Panc1 (cell line): ENCODE measurements around the gene TGM3.

Experiments used
- POLR2AphosphoS5 ChIP-seq: IDR thresholded peaks from 2 replicates; pipeline ENCODE4 v1.6.1; 2012; ENCODE audit warnings: mild to moderate bottlenecking, low read depth, low read length, moderate library complexity
- REST ChIP-seq, 2 experiments: IDR thresholded peaks; 2 replicates each; pipeline ENCODE4 v1.6.1; 2011 to 2012; ENCODE audit warnings: low read depth in 2 of 2, control low read depth in 1 of 2, low read length in 1 of 2, mild to moderate bottlenecking in 1 of 2, moderate library complexity in 1 of 2; ENCODE audit not compliant: insufficient read depth in 1 of 2
- TCF7L2 ChIP-seq: IDR thresholded peaks from 2 replicates; pipeline ENCODE4 v1.6.1; 2011; ENCODE audit warnings: mild to moderate bottlenecking, low read depth, low read length, inconsistent platforms
- TF ChIP-seq, protein P1 (sequence below): fragments of 450-650 bp; IDR thresholded peaks from 2 replicates; pipeline ENCODE4 v1.5.1; 2017; ENCODE audit warnings: mild to moderate bottlenecking

- TF ChIP-seq, protein P1, sequence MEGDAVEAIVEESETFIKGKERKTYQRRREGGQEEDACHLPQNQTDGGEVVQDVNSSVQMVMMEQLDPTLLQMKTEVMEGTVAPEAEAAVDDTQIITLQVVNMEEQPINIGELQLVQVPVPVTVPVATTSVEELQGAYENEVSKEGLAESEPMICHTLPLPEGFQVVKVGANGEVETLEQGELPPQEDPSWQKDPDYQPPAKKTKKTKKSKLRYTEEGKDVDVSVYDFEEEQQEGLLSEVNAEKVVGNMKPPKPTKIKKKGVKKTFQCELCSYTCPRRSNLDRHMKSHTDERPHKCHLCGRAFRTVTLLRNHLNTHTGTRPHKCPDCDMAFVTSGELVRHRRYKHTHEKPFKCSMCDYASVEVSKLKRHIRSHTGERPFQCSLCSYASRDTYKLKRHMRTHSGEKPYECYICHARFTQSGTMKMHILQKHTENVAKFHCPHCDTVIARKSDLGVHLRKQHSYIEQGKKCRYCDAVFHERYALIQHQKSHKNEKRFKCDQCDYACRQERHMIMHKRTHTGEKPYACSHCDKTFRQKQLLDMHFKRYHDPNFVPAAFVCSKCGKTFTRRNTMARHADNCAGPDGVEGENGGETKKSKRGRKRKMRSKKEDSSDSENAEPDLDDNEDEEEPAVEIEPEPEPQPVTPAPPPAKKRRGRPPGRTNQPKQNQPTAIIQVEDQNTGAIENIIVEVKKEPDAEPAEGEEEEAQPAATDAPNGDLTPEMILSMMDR, result no peak
- no peak for TF ChIP-seq TCF7L2
- TF ChIP-seq REST (IDR thresholded peaks at IDR 0.05; ENCODE audit: insufficient read depth in 1 of 2, low read depth in 2 of 2, low read length in 1 of 2), result no peak
- no peak for TF ChIP-seq POLR2AphosphoS5
Measured at GRCh38 chr20:2249935-2250334, 45.9 kb upstream of the TGM3 start.
